NCI-H1092 treated with DMSO at 0.1 percent for 48 hours (cell line): ENCODE data around the gene LTBP1.

ENCODE experiments used
- DNase-seq: peaks from one replicate; lab custom pipeline; 2025; lab: John Stamatoyannopoulos, UW

Gene LTBP1

GRCh38 chr2:33307659-33308270 is 361.0 kb downstream of the LTBP1 start:
- DNase-seq: no peak

GRCh38 chr2:33312355-33312754 is 365.6 kb downstream of the LTBP1 start:
- no peak for DNase-seq

GRCh38 chr2:33313039-33313438 is 366.3 kb downstream of the LTBP1 start:
- DNase-seq: no peak

- no peak for DNase-seq
Observed at GRCh38 chr2:33314541-33314940, 367.8 kb downstream of the LTBP1 start.

GRCh38 chr2:33316328-33316727 is 369.6 kb downstream of the LTBP1 start:
- DNase-seq: no peak

DNA sequence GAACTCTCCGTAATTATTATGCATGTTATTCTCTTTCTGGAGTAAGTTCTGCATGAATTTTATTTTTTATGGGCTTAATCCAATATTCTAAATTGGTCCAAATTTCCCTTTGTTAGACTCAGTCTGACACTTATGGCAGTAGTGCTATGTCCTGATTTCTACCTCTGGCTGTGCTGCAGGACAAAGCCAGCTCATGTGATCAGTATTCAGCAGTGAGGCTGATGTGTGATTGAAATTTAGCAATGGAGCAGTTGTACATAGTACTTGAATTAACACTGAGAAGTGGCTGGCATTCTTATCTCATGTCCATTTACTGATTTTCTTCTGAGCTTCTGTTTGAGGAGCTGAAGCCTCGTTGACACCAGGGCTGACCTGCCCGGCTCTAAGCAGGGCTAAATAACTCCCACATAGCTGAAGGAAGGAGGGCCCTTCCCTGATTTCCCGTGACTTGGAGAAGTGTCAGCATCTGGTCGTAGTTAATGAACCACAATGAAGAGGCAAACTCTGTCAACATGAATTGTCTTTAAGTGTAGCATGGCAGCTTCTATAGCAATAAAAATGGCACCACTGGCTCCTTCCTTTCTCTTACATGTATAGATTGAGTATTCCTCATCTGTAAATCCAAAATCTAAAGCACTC is 370.7 kb downstream of the LTBP1 start:
- DNase-seq: no peak

DNA sequence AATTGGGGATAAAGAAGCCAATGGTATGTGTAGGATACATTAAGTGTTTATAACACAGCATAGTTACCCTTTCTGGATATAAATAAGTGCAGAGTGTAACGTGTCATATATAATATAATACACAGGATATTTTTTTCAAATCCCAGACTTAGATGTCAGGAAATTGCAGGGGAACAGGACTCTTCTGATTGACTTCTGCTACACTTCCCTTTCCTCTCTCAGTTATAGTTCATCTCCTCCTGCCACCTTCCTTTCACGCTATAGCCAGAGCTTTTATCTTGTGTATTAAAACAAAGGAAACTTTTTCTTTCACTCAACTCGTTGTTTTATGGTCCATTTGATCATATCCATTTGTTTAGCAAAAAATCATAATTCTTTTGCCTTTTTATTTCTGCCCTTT is 371.7 kb downstream of the LTBP1 start:
- no peak for DNase-seq

- DNase-seq: no peak
Observed at GRCh38 chr2:33320573-33320972, 373.8 kb downstream of the LTBP1 start.

DNA sequence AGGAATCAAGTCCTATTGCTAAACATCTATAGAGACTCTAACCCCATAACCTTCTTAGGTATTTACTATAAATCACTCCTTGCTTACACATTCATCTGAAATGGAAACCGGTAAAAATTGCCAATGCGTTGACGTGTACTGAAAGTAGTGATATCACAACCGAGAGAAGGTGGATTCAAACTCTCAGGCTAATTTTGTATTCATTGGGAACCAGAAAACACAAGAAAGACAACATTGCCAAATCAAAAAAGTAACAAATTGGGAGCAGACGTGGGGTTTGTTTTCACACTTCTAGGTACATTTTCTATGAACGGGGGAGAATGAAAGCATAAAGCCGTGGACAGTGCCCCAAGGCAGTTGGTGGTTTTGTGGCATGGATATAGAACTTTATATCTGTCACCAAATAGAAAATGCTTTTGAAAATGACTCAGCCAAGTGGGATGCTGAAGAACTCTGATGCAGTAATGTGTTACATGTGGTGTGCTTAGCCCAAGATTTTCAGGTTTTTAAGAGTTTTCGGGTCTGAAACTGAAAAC is 374.6 kb downstream of the LTBP1 start:
- no peak for DNase-seq

DNA sequence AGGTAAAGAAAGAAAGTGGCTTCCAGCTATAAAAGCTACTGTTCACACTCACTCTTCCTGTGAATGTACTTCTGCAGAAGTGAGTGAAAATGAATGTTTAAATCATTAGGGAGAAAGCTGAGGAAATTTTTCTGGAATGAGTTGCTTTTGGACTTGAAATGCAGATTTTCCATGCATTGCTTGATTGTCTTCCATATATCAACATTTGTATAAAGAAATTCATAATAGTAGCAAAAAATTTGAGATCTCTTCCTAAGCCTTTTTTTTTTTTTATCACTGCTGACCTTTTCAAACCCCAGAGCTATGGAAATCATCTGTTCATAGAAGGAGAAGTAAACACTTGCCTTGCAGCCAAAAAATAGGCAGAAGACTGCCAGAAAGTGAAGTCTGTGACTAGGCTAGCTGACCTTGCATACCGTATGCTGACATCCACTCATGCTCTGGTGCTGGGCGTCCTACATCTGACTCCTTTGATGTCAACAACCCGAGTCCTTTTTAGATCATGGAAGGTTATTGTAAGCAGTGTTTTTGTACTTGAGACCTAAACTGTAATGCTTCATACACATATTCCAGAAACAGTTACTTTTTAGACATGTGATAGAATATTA is 375.2 kb downstream of the LTBP1 start:
- DNase-seq: no peak

DNA sequence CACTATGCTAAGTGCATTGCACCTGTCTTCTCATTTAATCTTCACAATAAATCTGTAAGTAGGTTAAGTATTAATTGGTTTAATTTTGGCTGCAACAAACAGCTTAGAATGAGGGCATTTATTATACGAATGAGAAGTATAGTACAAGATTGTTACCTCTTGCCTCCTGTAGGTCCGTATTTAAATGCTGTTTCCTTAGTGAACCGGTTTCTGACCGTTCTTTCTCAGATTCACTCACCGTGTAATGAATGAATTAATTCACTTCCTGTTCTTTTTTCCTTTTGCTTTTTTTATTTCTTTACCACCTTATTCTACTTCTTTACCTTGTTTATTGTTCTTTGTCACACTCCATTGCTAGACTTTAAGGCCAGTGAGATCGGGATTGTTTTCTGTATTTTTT is 375.9 kb downstream of the LTBP1 start:
- DNase-seq: no peak

DNA sequence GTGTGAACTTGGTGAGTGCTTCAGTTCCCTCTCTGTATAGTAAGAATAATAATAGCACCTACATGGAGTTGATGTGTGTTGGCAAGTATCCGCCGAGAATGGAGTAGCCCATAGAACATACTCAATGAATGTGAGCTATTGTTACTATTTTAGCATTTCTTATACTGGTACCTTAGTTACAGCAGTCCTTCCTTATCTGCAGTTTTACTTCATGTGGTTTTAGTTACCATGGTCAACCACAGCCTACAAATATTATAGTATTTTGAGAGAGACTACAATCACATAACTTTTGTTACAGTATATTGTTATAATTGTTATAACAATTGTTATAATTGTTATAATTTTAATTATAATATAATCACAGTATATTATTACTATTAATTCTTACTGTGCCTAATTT is 377.2 kb downstream of the LTBP1 start:
- no peak for DNase-seq

DNA sequence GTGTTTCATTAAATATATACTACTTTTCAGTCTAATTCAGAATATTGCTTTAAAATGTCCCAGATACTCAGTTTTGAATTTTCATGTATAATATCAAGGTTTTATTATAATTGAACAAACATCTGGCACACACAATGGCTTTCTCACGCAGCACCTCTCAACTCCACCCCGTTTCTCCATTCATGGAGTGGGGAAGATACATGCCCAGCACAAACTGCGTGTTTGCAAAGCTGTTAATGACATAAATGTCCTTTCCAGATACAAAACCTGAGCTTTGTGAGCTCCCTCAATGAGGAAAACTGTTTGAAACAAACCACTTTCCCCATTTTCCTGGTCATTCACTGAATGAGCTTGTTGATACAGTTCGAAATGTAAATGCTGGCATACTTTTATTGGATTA is 379.3 kb downstream of the LTBP1 start:
- DNase-seq: no peak

DNA sequence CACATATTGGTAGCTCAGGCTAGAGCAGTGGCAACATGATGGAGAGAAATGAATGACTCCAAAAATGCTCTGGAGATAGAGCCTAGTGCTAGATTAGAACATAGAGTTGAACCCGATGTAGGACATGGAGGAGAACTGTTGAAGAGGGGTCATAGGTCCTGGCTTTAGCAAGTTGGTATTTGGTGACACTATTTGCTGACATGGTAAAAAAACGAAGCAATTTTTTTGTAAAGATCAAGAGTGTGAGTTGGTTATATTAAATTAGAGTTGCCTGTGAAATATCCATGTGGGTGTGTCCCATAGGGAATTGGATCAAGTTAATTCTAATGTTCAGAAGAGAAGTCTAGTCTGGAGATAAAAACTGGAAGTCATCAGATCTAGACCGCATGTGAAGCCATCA is 386.7 kb downstream of the LTBP1 start:
- no peak for DNase-seq

GRCh38 chr2:33334083-33334482 is 387.3 kb downstream of the LTBP1 start:
- no peak for DNase-seq

DNA sequence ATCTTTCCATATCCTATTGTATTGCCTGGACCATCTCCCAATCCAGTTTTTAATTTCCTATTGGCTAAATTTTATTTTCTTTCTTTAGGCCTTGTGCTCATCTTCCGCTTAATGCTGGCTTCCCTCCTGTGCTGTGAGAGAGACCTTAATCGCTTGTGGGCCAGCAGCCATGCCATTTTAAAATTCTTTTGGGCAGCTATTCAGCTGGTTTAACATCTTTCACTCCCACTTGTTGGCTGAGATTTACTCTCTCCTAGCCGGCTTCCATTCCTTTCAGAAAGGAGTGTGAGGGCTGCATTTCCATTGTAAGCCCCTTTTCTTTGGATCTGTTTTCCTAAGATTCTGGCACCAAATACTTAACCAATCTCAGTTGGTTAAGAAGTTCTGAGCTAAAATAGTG is 388.8 kb downstream of the LTBP1 start:
- DNase-seq: no peak

- no peak for DNase-seq
Observed at GRCh38 chr2:33336036-33336625, 389.4 kb downstream of the LTBP1 start.

DNA sequence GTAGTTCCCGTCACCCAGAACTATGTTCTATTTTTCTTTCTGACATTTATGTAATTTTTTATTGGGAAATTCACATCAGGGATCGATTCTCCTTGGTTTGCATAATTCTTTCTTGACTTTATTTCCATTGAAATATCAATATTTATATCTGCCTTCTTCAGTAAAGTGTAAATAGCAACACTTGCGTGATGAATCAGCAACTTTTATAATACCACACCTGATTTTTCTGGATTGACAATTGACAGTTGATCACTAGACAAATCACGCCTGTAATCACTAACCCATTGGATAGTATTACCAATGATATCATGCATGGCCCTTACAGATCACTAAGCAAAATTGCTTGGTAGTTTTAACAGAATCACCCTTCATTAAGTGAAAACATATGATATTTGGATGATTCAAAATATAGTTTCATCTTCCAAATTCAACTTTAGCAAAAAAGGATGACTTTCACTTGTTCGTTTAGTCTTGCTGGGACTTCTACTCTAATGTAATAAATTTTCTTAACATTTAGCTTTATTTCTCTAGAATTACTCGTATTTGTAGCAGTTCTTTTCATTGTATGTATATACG is 390.7 kb downstream of the LTBP1 start:
- no peak for DNase-seq

- DNase-seq: no peak
Observed at GRCh38 chr2:33337981-33338380, 391.2 kb downstream of the LTBP1 start.

DNA sequence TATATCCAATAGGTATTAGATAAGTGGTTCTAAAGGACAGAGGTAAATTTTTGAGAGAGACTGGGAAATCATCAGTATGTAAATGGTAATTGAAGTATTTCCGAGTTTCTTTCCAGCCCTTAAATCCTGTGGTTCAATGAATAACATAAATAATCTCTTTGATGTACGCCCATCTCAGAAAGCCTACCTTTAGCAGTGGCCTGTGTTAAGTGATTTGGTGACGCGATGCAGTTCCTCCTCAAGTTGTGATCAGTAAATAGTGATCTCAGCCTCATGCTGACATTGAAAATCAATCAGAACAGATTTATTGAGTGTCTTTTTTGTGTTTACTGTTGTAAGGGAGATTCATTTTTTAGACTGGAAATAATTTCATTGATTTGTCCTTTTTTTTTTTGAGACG is 392.5 kb downstream of the LTBP1 start:
- DNase-seq: no peak

DNA sequence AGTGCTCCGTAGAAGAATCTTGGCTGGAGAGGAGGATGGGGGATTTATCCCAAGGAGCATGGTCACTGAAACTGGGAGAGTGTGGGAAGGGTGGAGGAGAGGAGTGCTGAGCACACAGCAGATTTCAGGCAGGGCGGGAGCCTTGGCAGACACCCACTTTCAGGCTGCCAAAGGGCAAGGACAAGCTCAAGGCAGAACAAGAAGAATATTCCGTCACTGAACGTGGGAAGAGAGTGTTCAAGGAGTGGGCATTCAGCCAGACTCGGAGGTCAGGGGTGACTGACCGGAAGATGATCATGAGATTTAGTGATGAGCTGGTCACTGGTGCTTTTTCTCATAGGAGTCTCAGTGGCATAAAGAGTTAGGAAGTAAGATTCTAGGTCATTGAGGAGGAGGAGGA is 393.5 kb downstream of the LTBP1 start:
- DNase-seq: no peak

DNA sequence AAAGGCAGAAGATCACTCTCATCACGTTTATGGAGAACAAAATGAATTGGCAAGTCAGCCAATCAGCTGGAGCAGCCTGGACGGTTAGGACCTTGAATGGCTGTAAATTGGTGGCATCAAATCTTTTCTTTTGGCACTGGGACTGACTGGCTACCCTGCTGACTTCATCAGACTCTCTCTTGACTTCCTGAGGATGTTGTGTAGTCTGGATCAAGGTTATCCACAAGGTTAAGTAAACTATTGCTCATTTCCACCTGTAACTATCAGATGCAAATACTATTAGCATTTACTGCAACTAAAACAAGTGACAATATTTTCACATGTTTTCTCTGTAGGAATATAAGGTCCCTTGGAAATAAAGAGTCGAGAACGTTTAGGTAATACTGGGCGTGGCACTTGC is 395.4 kb downstream of the LTBP1 start:
- DNase-seq: no peak

DNA sequence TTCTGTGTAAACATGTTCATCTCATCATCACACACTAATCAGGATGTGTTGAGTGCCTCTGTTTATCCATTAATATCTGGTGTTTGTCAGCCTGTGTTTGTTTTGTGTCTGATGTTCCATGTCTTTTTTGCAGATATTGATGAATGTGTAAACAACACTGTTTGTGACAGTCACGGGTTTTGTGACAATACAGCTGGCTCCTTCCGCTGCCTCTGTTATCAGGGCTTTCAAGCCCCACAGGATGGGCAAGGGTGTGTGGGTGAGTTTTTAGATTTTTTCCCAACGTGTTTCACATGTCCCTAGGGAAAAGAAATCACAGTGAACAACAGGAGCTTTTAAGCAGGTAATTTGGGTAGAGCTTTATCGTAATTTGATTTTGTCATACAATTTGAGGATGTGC is 396.0 kb downstream of the LTBP1 start:
- no peak for DNase-seq
